IMR-90 (cell line): ENCODE data around the gene TOP2A. TPM values are rescaled to one million over a fixed set of nuclear protein-coding genes. Genes with fewer than 3 reads are reported as not detected.

Experiments
- ATAC-seq: fragments of 200-7000 bp; cut with Tn5 transposase; 2 replicates; pipeline ENCODE4 v1.9.1; 2020; ENCODE audit warnings: low read depth, mild to moderate bottlenecking, moderate library complexity
- BruUV-seq: library from RNA; stranded (reverse); fragments of 400-500 nt; replicated peaks from 2 replicates; lab custom pipeline; 2021; lab: Mats Ljungman, UMichigan
- CTCF ChIA-PET: fragments of 300-600 bp; formaldehyde crosslinking; extraction: SDS; loops from one replicate; lab custom pipeline; 2021; ENCODE audit warnings: antibody characterized with exemption; lab: Yijun Ruan, JAX
- POLR2A ChIA-PET: fragments of 300-600 bp; sonication (Branson Sonifier 250); formaldehyde crosslinking; loops from one replicate; lab custom pipeline; 2022; ENCODE audit warnings: antibody characterized with exemption; ENCODE audit not compliant: unreplicated experiment; lab: Charles Lee
- DNase-seq: peaks from one replicate; pipeline ENCODE4 v3.0.0; 2013
- H2AFZ ChIP-seq: replicated peaks from 2 replicates; pipeline ENCODE3; 2013; ENCODE audit warnings: low read length, mild to moderate bottlenecking; ENCODE audit not compliant: poor library complexity
- H2AK5ac ChIP-seq: 2 replicates; pipeline ENCODE4 v1.6.1; 2013; ENCODE audit warnings: low read depth, low read length, inconsistent platforms
- H2AK9ac ChIP-seq: replicated peaks from 2 replicates; pipeline ENCODE3; 2013; ENCODE audit warnings: mild to moderate bottlenecking, low read depth, low read length, moderate library complexity; ENCODE audit not compliant: poor library complexity
- H2BK120ac ChIP-seq: 2 replicates; pipeline ENCODE4 v1.6.1; 2013; ENCODE audit warnings: low read depth, low read length, inconsistent platforms
- H2BK15ac ChIP-seq: 3 replicates; pipeline ENCODE4 v1.6.1; 2013; ENCODE audit warnings: low read depth, low read length, inconsistent platforms
- H2BK20ac ChIP-seq: 2 replicates; pipeline ENCODE4 v1.6.1; 2013; ENCODE audit warnings: low read depth, mild to moderate bottlenecking, inconsistent platforms, low read length, moderate library complexity
- H2BK5ac ChIP-seq: 2 replicates; pipeline ENCODE4 v1.6.1; 2013; ENCODE audit warnings: mild to moderate bottlenecking, low read depth, low read length, inconsistent platforms; ENCODE audit not compliant: poor library complexity, severe bottlenecking
- H3K14ac ChIP-seq: replicated peaks from 2 replicates; pipeline ENCODE4 v1.6.1; 2013; ENCODE audit warnings: low read depth, low read length, inconsistent platforms
- H3K18ac ChIP-seq: 2 replicates; pipeline ENCODE4 v1.6.1; 2013; ENCODE audit warnings: low read depth, low read length, control low read depth
- H3K23ac ChIP-seq: 2 replicates; pipeline ENCODE4 v1.6.1; 2013; ENCODE audit warnings: low read depth, low read length, inconsistent platforms
- H3K27ac ChIP-seq: 2 replicates; pipeline ENCODE4 v1.5.1; 2013; ENCODE audit warnings: mild to moderate bottlenecking, control low read depth, low read length; ENCODE audit not compliant: insufficient read depth
- H3K27me3 ChIP-seq: 2 replicates; pipeline ENCODE4 v1.6.1; 2013; ENCODE audit warnings: low read length; ENCODE audit not compliant: control insufficient read depth, insufficient read depth
- H3K36me3 ChIP-seq: 2 replicates; pipeline ENCODE4 v1.6.1; 2013; ENCODE audit warnings: low read length, mixed read lengths; ENCODE audit not compliant: control insufficient read depth, insufficient read depth
- H3K4ac ChIP-seq: 2 replicates; pipeline ENCODE4 v1.6.1; 2013; ENCODE audit warnings: low read depth, low read length, inconsistent platforms
- H3K4me1 ChIP-seq: 2 replicates; pipeline ENCODE4 v1.6.1; 2013; ENCODE audit warnings: low read length, mixed read lengths; ENCODE audit not compliant: control insufficient read depth, insufficient read depth
- H3K4me2 ChIP-seq: 2 replicates; pipeline ENCODE4 v1.6.1; 2013; ENCODE audit warnings: low read depth, mild to moderate bottlenecking, control low read depth, low read length, moderate library complexity
- H3K4me3 ChIP-seq: 2 replicates; pipeline ENCODE4 v1.5.1; 2013; ENCODE audit warnings: low read depth, mild to moderate bottlenecking, control low read depth, low read length, moderate library complexity; ENCODE audit not compliant: insufficient read depth
- H3K56ac ChIP-seq: 2 replicates; pipeline ENCODE4 v1.6.1; 2013; ENCODE audit warnings: low read length, inconsistent platforms; ENCODE audit not compliant: insufficient read depth; ENCODE audit errors: extremely low read depth
- H3K79me1 ChIP-seq, 2 experiments: 2 replicates each; pipeline ENCODE4 v1.6.1; 2013; ENCODE audit warnings: low read length in 2 of 2, inconsistent platforms in 1 of 2, low read depth in 1 of 2
- H3K9ac ChIP-seq: 2 replicates; pipeline ENCODE4 v1.6.1; 2013; ENCODE audit warnings: low read depth, low read length, control low read depth
- H3K9me1 ChIP-seq: 2 replicates; pipeline ENCODE4 v1.6.1; 2013; ENCODE audit warnings: low read length, inconsistent platforms; ENCODE audit not compliant: insufficient read depth
- H3K9me3 ChIP-seq: 2 replicates; pipeline ENCODE4 v1.6.1; 2013; ENCODE audit warnings: low read length; ENCODE audit not compliant: control insufficient read depth, insufficient read depth
- H4K20me1 ChIP-seq: 2 replicates; pipeline ENCODE4 v1.6.1; 2013; ENCODE audit warnings: low read length, inconsistent platforms; ENCODE audit not compliant: insufficient read depth
- H4K5ac ChIP-seq: 2 replicates; pipeline ENCODE4 v1.6.1; 2013; ENCODE audit warnings: mild to moderate bottlenecking, low read depth, low read length, control low read depth
- H4K8ac ChIP-seq, 2 experiments: 2 replicates each; pipeline ENCODE4 v1.6.1; 2013; ENCODE audit warnings: low read depth in 2 of 2, low read length in 2 of 2, control low read depth in 1 of 2, inconsistent platforms in 1 of 2
- H4K91ac ChIP-seq: 2 replicates; pipeline ENCODE4 v1.6.1; 2013; ENCODE audit warnings: low read depth, low read length, inconsistent platforms; ENCODE audit not compliant: insufficient read depth
- BHLHE40 ChIP-seq: fragments of 150-350 bp; IDR thresholded peaks from 2 replicates; pipeline ENCODE4 v1.6.1; 2016; ENCODE audit warnings: mild to moderate bottlenecking, low read depth, low read length
- CEBPB ChIP-seq: IDR thresholded peaks from 2 replicates; pipeline ENCODE4 v1.6.1; 2012; ENCODE audit warnings: low read depth, low read length, improper control_type of control experiment
- CHD1 ChIP-seq: IDR thresholded peaks from 2 replicates; pipeline ENCODE4 v1.6.1; 2012; ENCODE audit warnings: low read depth, low read length, improper control_type of control experiment
- ELK1 ChIP-seq: fragments of 150-350 bp; IDR thresholded peaks from 2 replicates; pipeline ENCODE4 v1.6.1; 2016; ENCODE audit warnings: low read depth, mild to moderate bottlenecking, low read length, moderate library complexity, borderline replicate concordance
- MAFK ChIP-seq: IDR thresholded peaks from 2 replicates; pipeline ENCODE4 v1.6.1; 2012; ENCODE audit warnings: low read depth, low read length, improper control_type of control experiment
- MAZ ChIP-seq: IDR thresholded peaks from 2 replicates; pipeline ENCODE4 v1.6.1; 2012; ENCODE audit warnings: low read depth, mild to moderate bottlenecking, low read length, improper control_type of control experiment, moderate library complexity, borderline replicate concordance
- MXI1 ChIP-seq: IDR thresholded peaks from 2 replicates; pipeline ENCODE4 v1.6.1; 2012; ENCODE audit warnings: low read depth, mild to moderate bottlenecking, low read length, moderate library complexity, borderline replicate concordance
- NFE2L2 ChIP-seq: fragments of 150-350 bp; IDR thresholded peaks from 2 replicates; pipeline ENCODE4 v1.6.1; 2016; ENCODE audit warnings: low read depth, mild to moderate bottlenecking, low read length
- RAD21 ChIP-seq: IDR thresholded peaks from 2 replicates; pipeline ENCODE4 v1.6.1; 2012; ENCODE audit warnings: low read length, improper control_type of control experiment
- RCOR1 ChIP-seq: IDR thresholded peaks from 2 replicates; pipeline ENCODE4 v1.6.1; 2012; ENCODE audit warnings: mild to moderate bottlenecking, low read length, improper control_type of control experiment; ENCODE audit not compliant: insufficient replicate concordance
- WGBS, 2 experiments: methylation state at CpG; one replicate each; pipeline versions ENCODE4 v1.1.5 to v1.1.7; 2013; ENCODE audit warnings: missing lambda C conversion rate in 2 of 2; ENCODE audit not compliant: insufficient read length in 1 of 2; ENCODE audit errors: extremely low coverage in 2 of 2; 5-methylcytosine and 5-hydroxymethylcytosine counted together
- dilution Hi-C: fragments of 300-500 bp; cut with HindIII; formaldehyde crosslinking; loops from one replicate; pipeline ENCODE4 v1.14.3; 2018; ENCODE audit warnings: low sequenced_read_pairs; ENCODE audit not compliant: unreplicated experiment
- in situ Hi-C: fragments of 300-500 bp; cut with MboI; formaldehyde crosslinking; loops from 3 replicates; pipeline ENCODE4 v1.14.3; 2019; ENCODE audit warnings: low sequenced_read_pairs, inconsistent platforms, mixed read lengths
- intact Hi-C: fragments of 100-400 bp; cut with micrococcal nuclease; formaldehyde crosslinking; loops from 2 replicates; pipeline ENCODE4 v1.10.0; 2022
- polyA plus RNA-seq, 3 experiments: library from polyadenylated mRNA; depleted of rRNA; stranded (reverse); fragments of >200 nt; gene quantifications; 2 replicates each; pipeline ENCODE4 v1.2.3, GENCODE V29; 2012; ENCODE audit warnings: low replicate concordance in 1 of 3
- total RNA-seq: library from RNA; depleted of rRNA; stranded (reverse); fragments of >200 nt; gene quantifications from 2 replicates; pipeline ENCODE4 v1.2.3, GENCODE V29; 2012

Gene TOP2A
- total and polyA plus RNA-seq, 2 of the 4 experiments (the other 2 are of a cell fraction): 43.4 to 68.5 TPM

GRCh38 chr17:40417258-40417608 lies 463 bp downstream of the TOP2A start:
- ChIA-PET POLR2A (interaction anchor here (0.6 to 1.5 kb wide), 3 partner anchors 9 to 29 kb away, joined by 3 to 6 read pairs (median 4); no protein-coding TSS in a partner anchor), CTCF (interaction anchor here (1.2 to 2.0 kb wide), 3 partner anchors 10 to 143 kb away, joined by 3 to 9 read pairs (median 5); no protein-coding TSS in a partner anchor)
- no peaks in the 10 kb centered on the region; the same call in 1 of the 2 replicates for H3K36me3 ChIP-seq
- H3K56ac ChIP-seq: peak overlapping the region; percentile 47
- no peak overlapping the region for H3K18ac ChIP-seq
- H3K4me3 ChIP-seq: peak overlapping the region; percentile 65
- in situ Hi-C loops (no loop called here), intact Hi-C loops (no loop called here), dilution Hi-C loops (no loop called here)
- H4K5ac ChIP-seq: no peak overlapping the region
- peak overlapping the region; percentile 44 for H2AK5ac ChIP-seq
- peak overlapping the region; percentile 96 for H2AFZ ChIP-seq
- H2BK20ac ChIP-seq: no peak overlapping the region
- peak; percentile 7 for ATAC-seq
- H3K4ac ChIP-seq: peak overlapping the region; percentile 62
- peak overlapping the region; percentile 30; a peak in 2 of 4 replicates for H4K8ac ChIP-seq
- TF ChIP-seq MAFK: no peak
- no peak for TF ChIP-seq RAD21
- TF ChIP-seq CHD1: no peak
- TF ChIP-seq ELK1: no peak
- TF ChIP-seq NFE2L2: no peak
- TF ChIP-seq BHLHE40: no peak
- TF ChIP-seq CEBPB: no peak
- no peak for TF ChIP-seq RCOR1
- TF ChIP-seq MXI1: no peak
- no peak for TF ChIP-seq MAZ
- 0 out of 2 replicates have a peak overlapping the region, but pooled peaks have one; percentile 57 for H3K14ac ChIP-seq
- no peaks in the 10 kb centered on the region for H3K27me3 ChIP-seq
- peak overlapping the region; percentile 65 for H3K23ac ChIP-seq
- H4K20me1 ChIP-seq: no peaks in the 10 kb centered on the region
- H2AK9ac ChIP-seq: peak overlapping the region; percentile 75
- peak overlapping the region; percentile 16; the same call in 1 of the 2 replicates for H2BK120ac ChIP-seq
- no peaks in the 10 kb centered on the region for H3K4me1 ChIP-seq
- H4K91ac ChIP-seq: peak overlapping the region; percentile 65
- no TSS peak for BruUV-seq
- peak overlapping the region; percentile 61 for H3K4me2 ChIP-seq
- no peak overlapping the region for H2BK15ac ChIP-seq
- H3K79me1 ChIP-seq: peaks cover 19% of the 10 kb centered on the region in 2 experiments
- no peaks in the 10 kb centered on the region for H3K9me3 ChIP-seq
- 4% methylated on average over 17 of the region's 21 CpGs; no CpG with 5 or more reads in 1 of the 2 experiments for WGBS, 2 experiments
- peak; percentile 5 for DNase-seq
- H3K9ac ChIP-seq: peak overlapping the region; percentile 56
- H3K9me1 ChIP-seq: no peaks in the 10 kb centered on the region
- H3K27ac ChIP-seq: peak overlapping the region; percentile 31; the same call in 1 of the 2 replicates
- H2BK5ac ChIP-seq: peak overlapping the region; percentile 32
